ENCODE results near the gene CYP3A4. TPM values are rescaled to one million over a fixed set of nuclear protein-coding genes. Genes with fewer than 3 reads are reported as not detected.

CYP3A4 gene
- total and polyA plus RNA-seq, 5 donors from 2014 or later: not detected

GRCh38 chr7:99825452-99825851 lies 41.5 kb upstream of the CYP3A4 start:
- Histone ChIP-seq H3K27ac (ENCODE audit: insufficient read depth, low read length, poor library complexity, severe bottlenecking) (no peak overlapping the region), H3K4me3 (ENCODE audit: low read depth, low read length) (no peak overlapping the region), H3K4me1 (ENCODE audit: control insufficient read depth, insufficient read depth, low read length, poor library complexity, severe bottlenecking) (no peaks in the 10 kb centered on the region), H3K27me3 (ENCODE audit: control insufficient read depth, insufficient read depth, low read length) (peaks cover 3% of the 10 kb centered on the region), H3K36me3 (ENCODE audit: control insufficient read depth, insufficient read depth, low read length) (no peaks in the 10 kb centered on the region), H3K9me3 (ENCODE audit: control insufficient read depth in 2 of 2, low read length in 2 of 2) (no peaks in the 10 kb centered on the region)
- Mint-ChIP-seq H3K9me3 (no peaks in the 10 kb centered on the region), H3K36me3 (no peaks in the 10 kb centered on the region), H3K27ac (no peak overlapping the region), H3K4me1 (no peaks in the 10 kb centered on the region), H3K4me3 (no peak overlapping the region), H3K27me3 (peaks cover 20% of the 10 kb centered on the region)
- DNase-seq (no peak), ATAC-seq (ENCODE audit: low read depth in 2 of 2) (no peak)

GRCh38 chr7:99824091-99824490 lies 40.1 kb upstream of the CYP3A4 start:
- Mint-ChIP-seq H3K36me3 (no peaks in the 10 kb centered on the region), H3K4me1 (no peaks in the 10 kb centered on the region), H3K27me3 (peaks cover 13% of the 10 kb centered on the region), H3K9me3 (no peaks in the 10 kb centered on the region), H3K4me3 (no peak overlapping the region), H3K27ac (no peak overlapping the region)
- Histone ChIP-seq H3K9me3 (ENCODE audit: control insufficient read depth in 2 of 2, low read length in 2 of 2) (no peaks in the 10 kb centered on the region), H3K4me1 (ENCODE audit: control insufficient read depth, insufficient read depth, low read length, poor library complexity, severe bottlenecking) (no peaks in the 10 kb centered on the region), H3K36me3 (ENCODE audit: control insufficient read depth, insufficient read depth, low read length) (no peaks in the 10 kb centered on the region), H3K27ac (ENCODE audit: insufficient read depth, low read length, poor library complexity, severe bottlenecking) (no peak overlapping the region), H3K27me3 (ENCODE audit: control insufficient read depth, insufficient read depth, low read length) (peaks cover 5% of the 10 kb centered on the region), H3K4me3 (ENCODE audit: low read depth, low read length) (no peak overlapping the region)
- ATAC-seq (ENCODE audit: low read depth in 2 of 2): no peak
- DNase-seq: no peak

- H3K4me1 Mint-ChIP-seq: no peaks in the 10 kb centered on the region
- DNase-seq (no peak), ATAC-seq (ENCODE audit: low read depth in 2 of 2) (no peak)
- Histone ChIP-seq H3K4me3 (ENCODE audit: low read depth, low read length) (no peak overlapping the region), H3K9me3 (ENCODE audit: control insufficient read depth in 2 of 2, low read length in 2 of 2) (no peaks in the 10 kb centered on the region), H3K27ac (ENCODE audit: insufficient read depth, low read length, poor library complexity, severe bottlenecking) (no peak overlapping the region), H3K4me1 (ENCODE audit: control insufficient read depth, insufficient read depth, low read length, poor library complexity, severe bottlenecking) (no peaks in the 10 kb centered on the region), H3K36me3 (ENCODE audit: control insufficient read depth, insufficient read depth, low read length) (no peaks in the 10 kb centered on the region), H3K27me3 (ENCODE audit: control insufficient read depth, insufficient read depth, low read length) (peaks cover 5% of the 10 kb centered on the region)
- H3K36me3 Mint-ChIP-seq: no peaks in the 10 kb centered on the region
- no peak overlapping the region for H3K27ac Mint-ChIP-seq
- no peak overlapping the region for H3K4me3 Mint-ChIP-seq
- H3K27me3 Mint-ChIP-seq: peaks cover 12% of the 10 kb centered on the region
- no peaks in the 10 kb centered on the region for H3K9me3 Mint-ChIP-seq
Observed at GRCh38 chr7:99822731-99823718, 39.0 kb upstream of the CYP3A4 start.

- Histone ChIP-seq H3K4me3 (ENCODE audit: low read depth, low read length) (no peak overlapping the region), H3K9me3 (ENCODE audit: control insufficient read depth in 2 of 2, low read length in 2 of 2) (no peaks in the 10 kb centered on the region), H3K36me3 (ENCODE audit: control insufficient read depth, insufficient read depth, low read length) (no peaks in the 10 kb centered on the region), H3K27ac (ENCODE audit: insufficient read depth, low read length, poor library complexity, severe bottlenecking) (no peak overlapping the region), H3K27me3 (ENCODE audit: control insufficient read depth, insufficient read depth, low read length) (peaks cover 7% of the 10 kb centered on the region), H3K4me1 (ENCODE audit: control insufficient read depth, insufficient read depth, low read length, poor library complexity, severe bottlenecking) (no peaks in the 10 kb centered on the region)
- no peaks in the 10 kb centered on the region for H3K4me1 Mint-ChIP-seq
- H3K36me3 Mint-ChIP-seq: no peaks in the 10 kb centered on the region
- ATAC-seq (ENCODE audit: low read depth in 2 of 2): no peak
- H3K27me3 Mint-ChIP-seq: peaks cover 14% of the 10 kb centered on the region
- peaks cover 0 to 5% (median under 1%) of the 10 kb centered on the region in 7 donors for H3K9me3 Mint-ChIP-seq
- no peak for DNase-seq
- H3K4me3 Mint-ChIP-seq: no peak overlapping the region
- H3K27ac Mint-ChIP-seq: no peak overlapping the region
Observed at GRCh38 chr7:99820408-99821027, 36.5 kb upstream of the CYP3A4 start.

- Histone ChIP-seq H3K27me3 (ENCODE audit: control insufficient read depth, insufficient read depth, low read length) (peaks cover 3% of the 10 kb centered on the region), H3K27ac (ENCODE audit: insufficient read depth, low read length, poor library complexity, severe bottlenecking) (no peak overlapping the region), H3K9me3 (ENCODE audit: control insufficient read depth in 2 of 2, low read length in 2 of 2) (peaks cover 0 to 4% of the 10 kb centered on the region in 2 experiments), H3K4me3 (ENCODE audit: low read depth, low read length) (no peak overlapping the region), H3K4me1 (ENCODE audit: control insufficient read depth, insufficient read depth, low read length, poor library complexity, severe bottlenecking) (no peaks in the 10 kb centered on the region), H3K36me3 (ENCODE audit: control insufficient read depth, insufficient read depth, low read length) (no peaks in the 10 kb centered on the region)
- H3K27me3 Mint-ChIP-seq: peaks cover 21% of the 10 kb centered on the region
- no peaks in the 10 kb centered on the region for H3K4me1 Mint-ChIP-seq
- no peak for DNase-seq
- no peak overlapping the region for H3K27ac Mint-ChIP-seq
- peaks cover 0 to 8% (median 5%) of the 10 kb centered on the region in 7 donors for H3K9me3 Mint-ChIP-seq
- H3K4me3 Mint-ChIP-seq: no peak overlapping the region
- H3K36me3 Mint-ChIP-seq: no peaks in the 10 kb centered on the region
- ATAC-seq (ENCODE audit: low read depth in 2 of 2): no peak
Observed at GRCh38 chr7:99808766-99809165, 24.8 kb upstream of the CYP3A4 start.

GRCh38 chr7:99806839-99807478 lies 23.0 kb upstream of the CYP3A4 start:
- Histone ChIP-seq H3K36me3 (ENCODE audit: control insufficient read depth, insufficient read depth, low read length) (no peaks in the 10 kb centered on the region), H3K4me1 (ENCODE audit: control insufficient read depth, insufficient read depth, low read length, poor library complexity, severe bottlenecking) (no peaks in the 10 kb centered on the region), H3K9me3 (ENCODE audit: control insufficient read depth in 2 of 2, low read length in 2 of 2) (peaks cover 0 to 4% of the 10 kb centered on the region in 2 experiments), H3K27me3 (ENCODE audit: control insufficient read depth, insufficient read depth, low read length) (peaks cover 7% of the 10 kb centered on the region), H3K4me3 (ENCODE audit: low read depth, low read length) (no peak overlapping the region), H3K27ac (ENCODE audit: insufficient read depth, low read length, poor library complexity, severe bottlenecking) (no peak overlapping the region)
- DNase-seq (no peak), ATAC-seq (ENCODE audit: low read depth in 2 of 2) (no peak)
- Mint-ChIP-seq H3K9me3 (peaks cover 0 to 9% (median 5%) of the 10 kb centered on the region in 7 donors), H3K4me3 (no peak overlapping the region), H3K4me1 (no peaks in the 10 kb centered on the region), H3K27ac (no peak overlapping the region), H3K36me3 (no peaks in the 10 kb centered on the region), H3K27me3 (peaks cover 30% of the 10 kb centered on the region)

- H3K27ac Mint-ChIP-seq: no peak overlapping the region
- H3K4me1 Mint-ChIP-seq: no peaks in the 10 kb centered on the region
Observed at GRCh38 chr7:99805641-99806040, 21.7 kb upstream of the CYP3A4 start.

More at GRCh38 chr7:99805641-99806040, 21.7 kb upstream of the CYP3A4 start:
- Mint-ChIP-seq H3K27me3 (peaks cover 34% of the 10 kb centered on the region), H3K36me3 (no peaks in the 10 kb centered on the region), H3K9me3 (peaks cover 0 to 11% (median 5%) of the 10 kb centered on the region in 7 donors), H3K4me3 (no peak overlapping the region)
- peaks cover 0 to 4% of the 10 kb centered on the region in 2 experiments for H3K9me3 ChIP-seq (ENCODE audit: control insufficient read depth in 2 of 2, low read length in 2 of 2)
- no peaks in the 10 kb centered on the region for H3K36me3 ChIP-seq (ENCODE audit: control insufficient read depth, insufficient read depth, low read length)
- no peak for DNase-seq
- no peak for ATAC-seq (ENCODE audit: low read depth in 2 of 2)
- no peak overlapping the region for H3K4me3 ChIP-seq (ENCODE audit: low read depth, low read length)
- no peaks in the 10 kb centered on the region for H3K4me1 ChIP-seq (ENCODE audit: control insufficient read depth, insufficient read depth, low read length, poor library complexity, severe bottlenecking)
- H3K27me3 ChIP-seq (ENCODE audit: control insufficient read depth, insufficient read depth, low read length): peaks cover 7% of the 10 kb centered on the region
- no peak overlapping the region for H3K27ac ChIP-seq (ENCODE audit: insufficient read depth, low read length, poor library complexity, severe bottlenecking)

All from CD4-positive, CD25-positive, alpha-beta regulatory T cell (primary cell).